ENCODE results near the gene GRIK4.

Gene GRIK4

GRCh38 chr11:120793150-120793549 is 281.6 kb downstream of the GRIK4 start:
- Histone ChIP-seq H3K4me2 (ENCODE audit: low read length) (no peak overlapping the region), H2AFZ (ENCODE audit: low read length) (no peak overlapping the region), H3K4me3 (ENCODE audit: low read depth, low read length, poor library complexity, severe bottlenecking) (no peak overlapping the region), H3K9ac (ENCODE audit: low read length) (no peak overlapping the region), H3K9me2 (ENCODE audit: low read depth, low read length) (no peaks in the 10 kb centered on the region), H3K36me3 (ENCODE audit: insufficient read depth, low read length) (no peaks in the 10 kb centered on the region), H3K9me3 (ENCODE audit: low read length) (no peaks in the 10 kb centered on the region), H3K27ac (ENCODE audit: low read depth, low read length, poor library complexity, severe bottlenecking) (no peak overlapping the region), H3K4me1 (ENCODE audit: insufficient read depth, low read length, severe bottlenecking) (no peaks in the 10 kb centered on the region), H3F3A (ENCODE audit: insufficient read depth, low read length) (no peaks in the 10 kb centered on the region), H4K20me1 (ENCODE audit: insufficient read depth, low read length) (no peaks in the 10 kb centered on the region), H3K79me2 (ENCODE audit: insufficient read depth, low read length) (no peaks in the 10 kb centered on the region), H3K27me3 (ENCODE audit: insufficient read depth, low read length) (no peaks in the 10 kb centered on the region)
- TF ChIP-seq CTCF (IDR thresholded peaks at IDR 0.05; ENCODE audit: low read length), result no peak
- no peak for TF ChIP-seq EZH2 (IDR thresholded peaks at IDR 0.05; ENCODE audit: borderline replicate concordance, low read length)

GRCh38 chr11:120793806-120794479 is 282.4 kb downstream of the GRIK4 start:
- Histone ChIP-seq H3K36me3 (ENCODE audit: insufficient read depth, low read length) (no peaks in the 10 kb centered on the region), H3K27me3 (ENCODE audit: insufficient read depth, low read length) (no peaks in the 10 kb centered on the region), H4K20me1 (ENCODE audit: insufficient read depth, low read length) (no peaks in the 10 kb centered on the region), H2AFZ (ENCODE audit: low read length) (no peak overlapping the region), H3K9me3 (ENCODE audit: low read length) (no peaks in the 10 kb centered on the region), H3K4me3 (ENCODE audit: low read depth, low read length, poor library complexity, severe bottlenecking) (no peak overlapping the region), H3F3A (ENCODE audit: insufficient read depth, low read length) (no peaks in the 10 kb centered on the region), H3K27ac (ENCODE audit: low read depth, low read length, poor library complexity, severe bottlenecking) (no peak overlapping the region), H3K9ac (ENCODE audit: low read length) (no peak overlapping the region), H3K9me2 (ENCODE audit: low read depth, low read length) (no peaks in the 10 kb centered on the region), H3K4me1 (ENCODE audit: insufficient read depth, low read length, severe bottlenecking) (no peaks in the 10 kb centered on the region), H3K4me2 (ENCODE audit: low read length) (no peak overlapping the region), H3K79me2 (ENCODE audit: insufficient read depth, low read length) (no peaks in the 10 kb centered on the region)
- TF ChIP-seq EZH2 (IDR thresholded peaks at IDR 0.05; ENCODE audit: borderline replicate concordance, low read length) (no peak), CTCF (IDR thresholded peaks at IDR 0.05; ENCODE audit: low read length) (no peak)

- Histone ChIP-seq H3K9me2 (ENCODE audit: low read depth, low read length) (no peaks in the 10 kb centered on the region), H3K4me2 (ENCODE audit: low read length) (no peak overlapping the region), H3K27me3 (ENCODE audit: insufficient read depth, low read length) (no peaks in the 10 kb centered on the region), H3K9ac (ENCODE audit: low read length) (no peak overlapping the region), H2AFZ (ENCODE audit: low read length) (no peak overlapping the region), H3K4me3 (ENCODE audit: low read depth, low read length, poor library complexity, severe bottlenecking) (no peak overlapping the region), H3K4me1 (ENCODE audit: insufficient read depth, low read length, severe bottlenecking) (no peaks in the 10 kb centered on the region), H4K20me1 (ENCODE audit: insufficient read depth, low read length) (no peaks in the 10 kb centered on the region), H3F3A (ENCODE audit: insufficient read depth, low read length) (no peaks in the 10 kb centered on the region), H3K9me3 (ENCODE audit: low read length) (no peaks in the 10 kb centered on the region), H3K36me3 (ENCODE audit: insufficient read depth, low read length) (no peaks in the 10 kb centered on the region), H3K27ac (ENCODE audit: low read depth, low read length, poor library complexity, severe bottlenecking) (no peak overlapping the region), H3K79me2 (ENCODE audit: insufficient read depth, low read length) (no peaks in the 10 kb centered on the region)
- TF ChIP-seq CTCF (IDR thresholded peaks at IDR 0.05; ENCODE audit: low read length), result no peak
- no peak for TF ChIP-seq EZH2 (IDR thresholded peaks at IDR 0.05; ENCODE audit: borderline replicate concordance, low read length)
Observed at GRCh38 chr11:120794748-120795147, 283.2 kb downstream of the GRIK4 start.

Data from OCI-LY1 (cell line).